IMR-90 (cell line): ENCODE results near the gene SLC35E2B. TPM values are rescaled to one million over a fixed set of nuclear protein-coding genes. Genes with fewer than 3 reads are reported as not detected.

ENCODE experiments used
- ATAC-seq: fragments of 200-7000 bp; cut with Tn5 transposase; 2 replicates; pipeline ENCODE4 v1.9.1; 2020; ENCODE audit warnings: low read depth, mild to moderate bottlenecking, moderate library complexity
- BruUV-seq: library from RNA; stranded (reverse); fragments of 400-500 nt; replicated peaks from 2 replicates; lab custom pipeline; 2021; lab: Mats Ljungman, UMichigan
- CTCF ChIA-PET: fragments of 300-600 bp; formaldehyde crosslinking; extraction: SDS; loops from one replicate; lab custom pipeline; 2021; ENCODE audit warnings: antibody characterized with exemption; lab: Yijun Ruan, JAX
- POLR2A ChIA-PET: fragments of 300-600 bp; sonication (Branson Sonifier 250); formaldehyde crosslinking; loops from one replicate; lab custom pipeline; 2022; ENCODE audit warnings: antibody characterized with exemption; ENCODE audit not compliant: unreplicated experiment; lab: Charles Lee
- DNase-seq: peaks from one replicate; pipeline ENCODE4 v3.0.0; 2013
- H2AFZ ChIP-seq: replicated peaks from 2 replicates; pipeline ENCODE3; 2013; ENCODE audit warnings: low read length, mild to moderate bottlenecking; ENCODE audit not compliant: poor library complexity
- H2AK5ac ChIP-seq: 2 replicates; pipeline ENCODE4 v1.6.1; 2013; ENCODE audit warnings: low read depth, low read length, inconsistent platforms
- H2AK9ac ChIP-seq: replicated peaks from 2 replicates; pipeline ENCODE3; 2013; ENCODE audit warnings: mild to moderate bottlenecking, low read depth, low read length, moderate library complexity; ENCODE audit not compliant: poor library complexity
- H2BK120ac ChIP-seq: 2 replicates; pipeline ENCODE4 v1.6.1; 2013; ENCODE audit warnings: low read depth, low read length, inconsistent platforms
- H2BK15ac ChIP-seq: 3 replicates; pipeline ENCODE4 v1.6.1; 2013; ENCODE audit warnings: low read depth, low read length, inconsistent platforms
- H2BK20ac ChIP-seq: 2 replicates; pipeline ENCODE4 v1.6.1; 2013; ENCODE audit warnings: low read depth, mild to moderate bottlenecking, inconsistent platforms, low read length, moderate library complexity
- H2BK5ac ChIP-seq: 2 replicates; pipeline ENCODE4 v1.6.1; 2013; ENCODE audit warnings: mild to moderate bottlenecking, low read depth, low read length, inconsistent platforms; ENCODE audit not compliant: poor library complexity, severe bottlenecking
- H3K14ac ChIP-seq: replicated peaks from 2 replicates; pipeline ENCODE4 v1.6.1; 2013; ENCODE audit warnings: low read depth, low read length, inconsistent platforms
- H3K18ac ChIP-seq: 2 replicates; pipeline ENCODE4 v1.6.1; 2013; ENCODE audit warnings: low read depth, low read length, control low read depth
- H3K23ac ChIP-seq: 2 replicates; pipeline ENCODE4 v1.6.1; 2013; ENCODE audit warnings: low read depth, low read length, inconsistent platforms
- H3K27ac ChIP-seq: 2 replicates; pipeline ENCODE4 v1.5.1; 2013; ENCODE audit warnings: mild to moderate bottlenecking, control low read depth, low read length; ENCODE audit not compliant: insufficient read depth
- H3K27me3 ChIP-seq: 2 replicates; pipeline ENCODE4 v1.6.1; 2013; ENCODE audit warnings: low read length; ENCODE audit not compliant: control insufficient read depth, insufficient read depth
- H3K36me3 ChIP-seq: 2 replicates; pipeline ENCODE4 v1.6.1; 2013; ENCODE audit warnings: low read length, mixed read lengths; ENCODE audit not compliant: control insufficient read depth, insufficient read depth
- H3K4ac ChIP-seq: 2 replicates; pipeline ENCODE4 v1.6.1; 2013; ENCODE audit warnings: low read depth, low read length, inconsistent platforms
- H3K4me1 ChIP-seq: 2 replicates; pipeline ENCODE4 v1.6.1; 2013; ENCODE audit warnings: low read length, mixed read lengths; ENCODE audit not compliant: control insufficient read depth, insufficient read depth
- H3K4me2 ChIP-seq: 2 replicates; pipeline ENCODE4 v1.6.1; 2013; ENCODE audit warnings: low read depth, mild to moderate bottlenecking, control low read depth, low read length, moderate library complexity
- H3K4me3 ChIP-seq: 2 replicates; pipeline ENCODE4 v1.5.1; 2013; ENCODE audit warnings: low read depth, mild to moderate bottlenecking, control low read depth, low read length, moderate library complexity; ENCODE audit not compliant: insufficient read depth
- H3K56ac ChIP-seq: 2 replicates; pipeline ENCODE4 v1.6.1; 2013; ENCODE audit warnings: low read length, inconsistent platforms; ENCODE audit not compliant: insufficient read depth; ENCODE audit errors: extremely low read depth
- H3K79me1 ChIP-seq, 2 experiments: 2 replicates each; pipeline ENCODE4 v1.6.1; 2013; ENCODE audit warnings: low read length in 2 of 2, inconsistent platforms in 1 of 2, low read depth in 1 of 2
- H3K9ac ChIP-seq: 2 replicates; pipeline ENCODE4 v1.6.1; 2013; ENCODE audit warnings: low read depth, low read length, control low read depth
- H3K9me1 ChIP-seq: 2 replicates; pipeline ENCODE4 v1.6.1; 2013; ENCODE audit warnings: low read length, inconsistent platforms; ENCODE audit not compliant: insufficient read depth
- H3K9me3 ChIP-seq: 2 replicates; pipeline ENCODE4 v1.6.1; 2013; ENCODE audit warnings: low read length; ENCODE audit not compliant: control insufficient read depth, insufficient read depth
- H4K20me1 ChIP-seq: 2 replicates; pipeline ENCODE4 v1.6.1; 2013; ENCODE audit warnings: low read length, inconsistent platforms; ENCODE audit not compliant: insufficient read depth
- H4K5ac ChIP-seq: 2 replicates; pipeline ENCODE4 v1.6.1; 2013; ENCODE audit warnings: mild to moderate bottlenecking, low read depth, low read length, control low read depth
- H4K8ac ChIP-seq, 2 experiments: 2 replicates each; pipeline ENCODE4 v1.6.1; 2013; ENCODE audit warnings: low read depth in 2 of 2, low read length in 2 of 2, control low read depth in 1 of 2, inconsistent platforms in 1 of 2
- H4K91ac ChIP-seq: 2 replicates; pipeline ENCODE4 v1.6.1; 2013; ENCODE audit warnings: low read depth, low read length, inconsistent platforms; ENCODE audit not compliant: insufficient read depth
- BHLHE40 ChIP-seq: fragments of 150-350 bp; IDR thresholded peaks from 2 replicates; pipeline ENCODE4 v1.6.1; 2016; ENCODE audit warnings: mild to moderate bottlenecking, low read depth, low read length
- CEBPB ChIP-seq: IDR thresholded peaks from 2 replicates; pipeline ENCODE4 v1.6.1; 2012; ENCODE audit warnings: low read depth, low read length, improper control_type of control experiment
- CHD1 ChIP-seq: IDR thresholded peaks from 2 replicates; pipeline ENCODE4 v1.6.1; 2012; ENCODE audit warnings: low read depth, low read length, improper control_type of control experiment
- FOS ChIP-seq: fragments of 150-350 bp; IDR thresholded peaks from 2 replicates; pipeline ENCODE4 v1.6.1; 2016; ENCODE audit warnings: low read depth, low read length
- MAFK ChIP-seq: IDR thresholded peaks from 2 replicates; pipeline ENCODE4 v1.6.1; 2012; ENCODE audit warnings: low read depth, low read length, improper control_type of control experiment
- MAZ ChIP-seq: IDR thresholded peaks from 2 replicates; pipeline ENCODE4 v1.6.1; 2012; ENCODE audit warnings: low read depth, mild to moderate bottlenecking, low read length, improper control_type of control experiment, moderate library complexity, borderline replicate concordance
- NFE2L2 ChIP-seq: fragments of 150-350 bp; IDR thresholded peaks from 2 replicates; pipeline ENCODE4 v1.6.1; 2016; ENCODE audit warnings: low read depth, mild to moderate bottlenecking, low read length
- POLR2A ChIP-seq: IDR thresholded peaks from 2 replicates; pipeline ENCODE4 v1.6.1; 2012; ENCODE audit warnings: mild to moderate bottlenecking, low read depth, low read length
- RCOR1 ChIP-seq: IDR thresholded peaks from 2 replicates; pipeline ENCODE4 v1.6.1; 2012; ENCODE audit warnings: mild to moderate bottlenecking, low read length, improper control_type of control experiment; ENCODE audit not compliant: insufficient replicate concordance
- SMC3 ChIP-seq: fragments of 150-350 bp; IDR thresholded peaks from 2 replicates; pipeline ENCODE4 v1.6.1; 2016; ENCODE audit warnings: low read depth, mild to moderate bottlenecking, antibody characterized with exemption, low read length, moderate library complexity
- WGBS, 2 experiments: methylation state at CpG; one replicate each; pipeline versions ENCODE4 v1.1.5 to v1.1.7; 2013; ENCODE audit warnings: missing lambda C conversion rate in 2 of 2; ENCODE audit not compliant: insufficient read length in 1 of 2; ENCODE audit errors: extremely low coverage in 2 of 2; 5-methylcytosine and 5-hydroxymethylcytosine counted together
- dilution Hi-C: fragments of 300-500 bp; cut with HindIII; formaldehyde crosslinking; loops from one replicate; pipeline ENCODE4 v1.14.3; 2018; ENCODE audit warnings: low sequenced_read_pairs; ENCODE audit not compliant: unreplicated experiment
- in situ Hi-C: fragments of 300-500 bp; cut with MboI; formaldehyde crosslinking; loops from 3 replicates; pipeline ENCODE4 v1.14.3; 2019; ENCODE audit warnings: low sequenced_read_pairs, inconsistent platforms, mixed read lengths
- intact Hi-C: fragments of 100-400 bp; cut with micrococcal nuclease; formaldehyde crosslinking; loops from 2 replicates; pipeline ENCODE4 v1.10.0; 2022
- polyA plus RNA-seq, 3 experiments: library from polyadenylated mRNA; depleted of rRNA; stranded (reverse); fragments of >200 nt; gene quantifications; 2 replicates each; pipeline ENCODE4 v1.2.3, GENCODE V29; 2012; ENCODE audit warnings: low replicate concordance in 1 of 3
- total RNA-seq: library from RNA; depleted of rRNA; stranded (reverse); fragments of >200 nt; gene quantifications from 2 replicates; pipeline ENCODE4 v1.2.3, GENCODE V29; 2012
- TF ChIP-seq, protein P1 (sequence below): conservative IDR thresholded peaks from 2 replicates; pipeline ENCODE4 v1.5.1; 2012; ENCODE audit warnings: mild to moderate bottlenecking, low read depth, low read length, improper control_type of control experiment
- TF ChIP-seq, protein P2 (sequence below): fragments of 150-350 bp; IDR thresholded peaks from 2 replicates; pipeline ENCODE4 v1.6.1; 2017; ENCODE audit warnings: mild to moderate bottlenecking, antibody characterized with exemption, low read length, low read depth
- TF ChIP-seq, protein P3 (sequence below): fragments of 150-350 bp; IDR thresholded peaks from 2 replicates; pipeline ENCODE4 v1.6.1; 2016; ENCODE audit warnings: low read depth, mild to moderate bottlenecking, low read length, moderate library complexity, borderline replicate concordance

The SLC35E2B gene
- total and polyA plus RNA-seq, 2 of the 4 experiments (the other 2 are of a cell fraction): 14.9 to 30.2 TPM

DNA sequence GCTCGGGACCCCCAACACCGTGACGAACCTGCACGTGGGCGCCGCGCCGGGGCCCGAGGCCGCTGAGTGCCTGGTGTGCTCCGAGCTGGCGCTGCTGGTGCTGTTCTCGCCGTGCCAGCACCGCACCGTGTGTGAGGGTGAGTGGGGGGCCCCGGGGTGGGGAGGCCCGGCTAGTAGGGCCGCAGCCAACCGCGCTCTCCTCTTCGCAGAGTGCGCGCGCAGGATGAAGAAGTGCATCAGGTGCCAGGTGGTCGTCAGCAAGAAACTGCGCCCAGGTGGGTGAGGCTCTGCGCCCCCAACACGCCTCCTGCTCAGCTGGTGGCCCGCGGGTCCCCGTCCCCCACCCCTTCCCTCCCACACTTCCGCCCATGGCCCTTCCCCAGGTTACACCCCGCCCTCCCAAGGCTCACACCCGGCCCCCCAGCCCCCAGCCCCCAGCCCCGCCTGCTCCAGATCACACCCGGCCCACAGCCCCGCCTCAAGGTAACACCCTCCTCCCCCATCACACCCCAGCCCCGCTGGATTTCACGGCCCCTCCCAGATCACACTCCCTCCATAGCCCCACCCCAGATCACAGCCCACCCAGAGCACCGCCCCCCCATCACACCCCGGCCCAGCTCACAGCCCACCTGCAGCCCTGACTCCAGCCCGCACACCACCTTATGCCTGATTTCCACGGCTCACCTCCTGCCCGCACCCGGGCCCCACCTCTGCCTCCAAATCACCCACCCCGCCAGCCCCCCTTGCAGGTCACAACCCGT is 63.0 kb downstream of the SLC35E2B start:
- H3K9me3 ChIP-seq: no peaks in the 10 kb centered on the region
- H4K8ac ChIP-seq: no peak overlapping the region
- H4K91ac ChIP-seq: no peak overlapping the region
- H3K4ac ChIP-seq: no peak overlapping the region
- no peak overlapping the region for H3K14ac ChIP-seq
- no peak overlapping the region for H3K18ac ChIP-seq
- no peak overlapping the region for H2AK5ac ChIP-seq
- H3K56ac ChIP-seq: no peak overlapping the region
- no peak overlapping the region for H4K5ac ChIP-seq
- H2BK15ac ChIP-seq: no peak overlapping the region
- no peak overlapping the region for H2AFZ ChIP-seq
- H3K27me3 ChIP-seq: no peaks in the 10 kb centered on the region
- H3K4me2 ChIP-seq: no peak overlapping the region
- ChIA-PET CTCF (no interaction called here), POLR2A (no interaction called here)
- in situ Hi-C loops: no loop called here
- H3K36me3 ChIP-seq: peaks cover 23% of the 10 kb centered on the region
- WGBS, 2 experiments: 63% methylated on average over 12 of the region's 48 CpGs; no CpG with 5 or more reads in 1 of the 2 experiments
- BruUV-seq: no TSS peak
- dilution Hi-C loops: no loop called here
- H2AK9ac ChIP-seq: no peak overlapping the region
- H3K9ac ChIP-seq: no peak overlapping the region
- TF ChIP-seq, protein P1, sequence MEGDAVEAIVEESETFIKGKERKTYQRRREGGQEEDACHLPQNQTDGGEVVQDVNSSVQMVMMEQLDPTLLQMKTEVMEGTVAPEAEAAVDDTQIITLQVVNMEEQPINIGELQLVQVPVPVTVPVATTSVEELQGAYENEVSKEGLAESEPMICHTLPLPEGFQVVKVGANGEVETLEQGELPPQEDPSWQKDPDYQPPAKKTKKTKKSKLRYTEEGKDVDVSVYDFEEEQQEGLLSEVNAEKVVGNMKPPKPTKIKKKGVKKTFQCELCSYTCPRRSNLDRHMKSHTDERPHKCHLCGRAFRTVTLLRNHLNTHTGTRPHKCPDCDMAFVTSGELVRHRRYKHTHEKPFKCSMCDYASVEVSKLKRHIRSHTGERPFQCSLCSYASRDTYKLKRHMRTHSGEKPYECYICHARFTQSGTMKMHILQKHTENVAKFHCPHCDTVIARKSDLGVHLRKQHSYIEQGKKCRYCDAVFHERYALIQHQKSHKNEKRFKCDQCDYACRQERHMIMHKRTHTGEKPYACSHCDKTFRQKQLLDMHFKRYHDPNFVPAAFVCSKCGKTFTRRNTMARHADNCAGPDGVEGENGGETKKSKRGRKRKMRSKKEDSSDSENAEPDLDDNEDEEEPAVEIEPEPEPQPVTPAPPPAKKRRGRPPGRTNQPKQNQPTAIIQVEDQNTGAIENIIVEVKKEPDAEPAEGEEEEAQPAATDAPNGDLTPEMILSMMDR: no peak
- TF ChIP-seq NFE2L2 (no peak), MAZ (no peak), RCOR1 (no peak), SMC3 (no peak), CEBPB (no peak), FOS (no peak), CHD1 (no peak), POLR2A (no peak), MAFK (no peak), BHLHE40 (no peak)
- TF ChIP-seq, protein P2, sequence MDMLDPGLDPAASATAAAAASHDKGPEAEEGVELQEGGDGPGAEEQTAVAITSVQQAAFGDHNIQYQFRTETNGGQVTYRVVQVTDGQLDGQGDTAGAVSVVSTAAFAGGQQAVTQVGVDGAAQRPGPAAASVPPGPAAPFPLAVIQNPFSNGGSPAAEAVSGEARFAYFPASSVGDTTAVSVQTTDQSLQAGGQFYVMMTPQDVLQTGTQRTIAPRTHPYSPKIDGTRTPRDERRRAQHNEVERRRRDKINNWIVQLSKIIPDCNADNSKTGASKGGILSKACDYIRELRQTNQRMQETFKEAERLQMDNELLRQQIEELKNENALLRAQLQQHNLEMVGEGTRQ: no peak
- TF ChIP-seq, protein P3, sequence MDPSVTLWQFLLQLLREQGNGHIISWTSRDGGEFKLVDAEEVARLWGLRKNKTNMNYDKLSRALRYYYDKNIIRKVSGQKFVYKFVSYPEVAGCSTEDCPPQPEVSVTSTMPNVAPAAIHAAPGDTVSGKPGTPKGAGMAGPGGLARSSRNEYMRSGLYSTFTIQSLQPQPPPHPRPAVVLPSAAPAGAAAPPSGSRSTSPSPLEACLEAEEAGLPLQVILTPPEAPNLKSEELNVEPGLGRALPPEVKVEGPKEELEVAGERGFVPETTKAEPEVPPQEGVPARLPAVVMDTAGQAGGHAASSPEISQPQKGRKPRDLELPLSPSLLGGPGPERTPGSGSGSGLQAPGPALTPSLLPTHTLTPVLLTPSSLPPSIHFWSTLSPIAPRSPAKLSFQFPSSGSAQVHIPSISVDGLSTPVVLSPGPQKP: no peak
- no peak overlapping the region for H2BK120ac ChIP-seq
- H3K4me3 ChIP-seq: no peak overlapping the region
- H2BK20ac ChIP-seq: no peak overlapping the region
- no peaks in the 10 kb centered on the region; the same call in 1 of the 2 replicates for H3K4me1 ChIP-seq
- no peak for DNase-seq
- no peak overlapping the region for H2BK5ac ChIP-seq
- H3K23ac ChIP-seq: no peak overlapping the region
- H3K9me1 ChIP-seq: no peaks in the 10 kb centered on the region
- intact Hi-C loops: no loop called here
- H4K20me1 ChIP-seq: peaks cover 6% of the 10 kb centered on the region; the same call in 1 of the 2 replicates
- no peak for ATAC-seq
- no peak overlapping the region for H3K27ac ChIP-seq
- H3K79me1 ChIP-seq: no peaks in the 10 kb centered on the region
